IMR-90 (cell line): ENCODE measurements around the gene MB21D2. TPM values are rescaled to one million over a fixed set of nuclear protein-coding genes. Genes with fewer than 3 reads are reported as not detected.
A peak's percentile ranks its signal among the peaks of the same experiment; 100 is the strongest.

Experiments
- ATAC-seq: fragments of 200-7000 bp; cut with Tn5 transposase; 2 replicates; pipeline ENCODE4 v1.9.1; 2020; ENCODE audit warnings: low read depth, mild to moderate bottlenecking, moderate library complexity
- BruUV-seq: library from RNA; stranded (reverse); fragments of 400-500 nt; replicated peaks from 2 replicates; lab custom pipeline; 2021; lab: Mats Ljungman, UMichigan
- CTCF ChIA-PET: fragments of 300-600 bp; formaldehyde crosslinking; extraction: SDS; loops from one replicate; lab custom pipeline; 2021; ENCODE audit warnings: antibody characterized with exemption; lab: Yijun Ruan, JAX
- POLR2A ChIA-PET: fragments of 300-600 bp; sonication (Branson Sonifier 250); formaldehyde crosslinking; loops from one replicate; lab custom pipeline; 2022; ENCODE audit warnings: antibody characterized with exemption; ENCODE audit not compliant: unreplicated experiment; lab: Charles Lee
- DNase-seq: peaks from one replicate; pipeline ENCODE4 v3.0.0; 2013
- H2AFZ ChIP-seq: replicated peaks from 2 replicates; pipeline ENCODE3; 2013; ENCODE audit warnings: low read length, mild to moderate bottlenecking; ENCODE audit not compliant: poor library complexity
- H2AK5ac ChIP-seq: 2 replicates; pipeline ENCODE4 v1.6.1; 2013; ENCODE audit warnings: low read depth, low read length, inconsistent platforms
- H2AK9ac ChIP-seq: replicated peaks from 2 replicates; pipeline ENCODE3; 2013; ENCODE audit warnings: mild to moderate bottlenecking, low read depth, low read length, moderate library complexity; ENCODE audit not compliant: poor library complexity
- H2BK120ac ChIP-seq: 2 replicates; pipeline ENCODE4 v1.6.1; 2013; ENCODE audit warnings: low read depth, low read length, inconsistent platforms
- H2BK15ac ChIP-seq: 3 replicates; pipeline ENCODE4 v1.6.1; 2013; ENCODE audit warnings: low read depth, low read length, inconsistent platforms
- H2BK20ac ChIP-seq: 2 replicates; pipeline ENCODE4 v1.6.1; 2013; ENCODE audit warnings: low read depth, mild to moderate bottlenecking, inconsistent platforms, low read length, moderate library complexity
- H2BK5ac ChIP-seq: 2 replicates; pipeline ENCODE4 v1.6.1; 2013; ENCODE audit warnings: mild to moderate bottlenecking, low read depth, low read length, inconsistent platforms; ENCODE audit not compliant: poor library complexity, severe bottlenecking
- H3K14ac ChIP-seq: replicated peaks from 2 replicates; pipeline ENCODE4 v1.6.1; 2013; ENCODE audit warnings: low read depth, low read length, inconsistent platforms
- H3K18ac ChIP-seq: 2 replicates; pipeline ENCODE4 v1.6.1; 2013; ENCODE audit warnings: low read depth, low read length, control low read depth
- H3K23ac ChIP-seq: 2 replicates; pipeline ENCODE4 v1.6.1; 2013; ENCODE audit warnings: low read depth, low read length, inconsistent platforms
- H3K27ac ChIP-seq: 2 replicates; pipeline ENCODE4 v1.5.1; 2013; ENCODE audit warnings: mild to moderate bottlenecking, control low read depth, low read length; ENCODE audit not compliant: insufficient read depth
- H3K27me3 ChIP-seq: 2 replicates; pipeline ENCODE4 v1.6.1; 2013; ENCODE audit warnings: low read length; ENCODE audit not compliant: control insufficient read depth, insufficient read depth
- H3K36me3 ChIP-seq: 2 replicates; pipeline ENCODE4 v1.6.1; 2013; ENCODE audit warnings: low read length, mixed read lengths; ENCODE audit not compliant: control insufficient read depth, insufficient read depth
- H3K4ac ChIP-seq: 2 replicates; pipeline ENCODE4 v1.6.1; 2013; ENCODE audit warnings: low read depth, low read length, inconsistent platforms
- H3K4me1 ChIP-seq: 2 replicates; pipeline ENCODE4 v1.6.1; 2013; ENCODE audit warnings: low read length, mixed read lengths; ENCODE audit not compliant: control insufficient read depth, insufficient read depth
- H3K4me2 ChIP-seq: 2 replicates; pipeline ENCODE4 v1.6.1; 2013; ENCODE audit warnings: low read depth, mild to moderate bottlenecking, control low read depth, low read length, moderate library complexity
- H3K4me3 ChIP-seq: 2 replicates; pipeline ENCODE4 v1.5.1; 2013; ENCODE audit warnings: low read depth, mild to moderate bottlenecking, control low read depth, low read length, moderate library complexity; ENCODE audit not compliant: insufficient read depth
- H3K56ac ChIP-seq: 2 replicates; pipeline ENCODE4 v1.6.1; 2013; ENCODE audit warnings: low read length, inconsistent platforms; ENCODE audit not compliant: insufficient read depth; ENCODE audit errors: extremely low read depth
- H3K79me1 ChIP-seq, 2 experiments: 2 replicates each; pipeline ENCODE4 v1.6.1; 2013; ENCODE audit warnings: low read length in 2 of 2, inconsistent platforms in 1 of 2, low read depth in 1 of 2
- H3K9ac ChIP-seq: 2 replicates; pipeline ENCODE4 v1.6.1; 2013; ENCODE audit warnings: low read depth, low read length, control low read depth
- H3K9me1 ChIP-seq: 2 replicates; pipeline ENCODE4 v1.6.1; 2013; ENCODE audit warnings: low read length, inconsistent platforms; ENCODE audit not compliant: insufficient read depth
- H3K9me3 ChIP-seq: 2 replicates; pipeline ENCODE4 v1.6.1; 2013; ENCODE audit warnings: low read length; ENCODE audit not compliant: control insufficient read depth, insufficient read depth
- H4K20me1 ChIP-seq: 2 replicates; pipeline ENCODE4 v1.6.1; 2013; ENCODE audit warnings: low read length, inconsistent platforms; ENCODE audit not compliant: insufficient read depth
- H4K5ac ChIP-seq: 2 replicates; pipeline ENCODE4 v1.6.1; 2013; ENCODE audit warnings: mild to moderate bottlenecking, low read depth, low read length, control low read depth
- H4K8ac ChIP-seq, 2 experiments: 2 replicates each; pipeline ENCODE4 v1.6.1; 2013; ENCODE audit warnings: low read depth in 2 of 2, low read length in 2 of 2, control low read depth in 1 of 2, inconsistent platforms in 1 of 2
- H4K91ac ChIP-seq: 2 replicates; pipeline ENCODE4 v1.6.1; 2013; ENCODE audit warnings: low read depth, low read length, inconsistent platforms; ENCODE audit not compliant: insufficient read depth
- BHLHE40 ChIP-seq: fragments of 150-350 bp; IDR thresholded peaks from 2 replicates; pipeline ENCODE4 v1.6.1; 2016; ENCODE audit warnings: mild to moderate bottlenecking, low read depth, low read length
- CEBPB ChIP-seq: IDR thresholded peaks from 2 replicates; pipeline ENCODE4 v1.6.1; 2012; ENCODE audit warnings: low read depth, low read length, improper control_type of control experiment
- CHD1 ChIP-seq: IDR thresholded peaks from 2 replicates; pipeline ENCODE4 v1.6.1; 2012; ENCODE audit warnings: low read depth, low read length, improper control_type of control experiment
- FOS ChIP-seq: fragments of 150-350 bp; IDR thresholded peaks from 2 replicates; pipeline ENCODE4 v1.6.1; 2016; ENCODE audit warnings: low read depth, low read length
- MAZ ChIP-seq: IDR thresholded peaks from 2 replicates; pipeline ENCODE4 v1.6.1; 2012; ENCODE audit warnings: low read depth, mild to moderate bottlenecking, low read length, improper control_type of control experiment, moderate library complexity, borderline replicate concordance
- NFE2L2 ChIP-seq: fragments of 150-350 bp; IDR thresholded peaks from 2 replicates; pipeline ENCODE4 v1.6.1; 2016; ENCODE audit warnings: low read depth, mild to moderate bottlenecking, low read length
- POLR2A ChIP-seq: IDR thresholded peaks from 2 replicates; pipeline ENCODE4 v1.6.1; 2012; ENCODE audit warnings: mild to moderate bottlenecking, low read depth, low read length
- RAD21 ChIP-seq: IDR thresholded peaks from 2 replicates; pipeline ENCODE4 v1.6.1; 2012; ENCODE audit warnings: low read length, improper control_type of control experiment
- RCOR1 ChIP-seq: IDR thresholded peaks from 2 replicates; pipeline ENCODE4 v1.6.1; 2012; ENCODE audit warnings: mild to moderate bottlenecking, low read length, improper control_type of control experiment; ENCODE audit not compliant: insufficient replicate concordance
- RFX5 ChIP-seq: IDR thresholded peaks from 2 replicates; pipeline ENCODE4 v1.8.0; 2012; ENCODE audit warnings: low read depth, mild to moderate bottlenecking, low read length, moderate library complexity
- USF2 ChIP-seq: fragments of 150-350 bp; IDR thresholded peaks from 2 replicates; pipeline ENCODE4 v1.6.1; 2017; ENCODE audit warnings: mild to moderate bottlenecking, antibody characterized with exemption, low read length, low read depth
- WGBS, 2 experiments: methylation state at CpG; one replicate each; pipeline versions ENCODE4 v1.1.5 to v1.1.7; 2013; ENCODE audit warnings: missing lambda C conversion rate in 2 of 2; ENCODE audit not compliant: insufficient read length in 1 of 2; ENCODE audit errors: extremely low coverage in 2 of 2; 5-methylcytosine and 5-hydroxymethylcytosine counted together
- dilution Hi-C: fragments of 300-500 bp; cut with HindIII; formaldehyde crosslinking; loops from one replicate; pipeline ENCODE4 v1.14.3; 2018; ENCODE audit warnings: low sequenced_read_pairs; ENCODE audit not compliant: unreplicated experiment
- in situ Hi-C: fragments of 300-500 bp; cut with MboI; formaldehyde crosslinking; loops from 3 replicates; pipeline ENCODE4 v1.14.3; 2019; ENCODE audit warnings: low sequenced_read_pairs, inconsistent platforms, mixed read lengths
- intact Hi-C: fragments of 100-400 bp; cut with micrococcal nuclease; formaldehyde crosslinking; loops from 2 replicates; pipeline ENCODE4 v1.10.0; 2022
- polyA plus RNA-seq, 3 experiments: library from polyadenylated mRNA; depleted of rRNA; stranded (reverse); fragments of >200 nt; gene quantifications; 2 replicates each; pipeline ENCODE4 v1.2.3, GENCODE V29; 2012; ENCODE audit warnings: low replicate concordance in 1 of 3
- total RNA-seq: library from RNA; depleted of rRNA; stranded (reverse); fragments of >200 nt; gene quantifications from 2 replicates; pipeline ENCODE4 v1.2.3, GENCODE V29; 2012

Gene MB21D2
- total and polyA plus RNA-seq, 2 of the 4 experiments (the other 2 are of a cell fraction) = 13.6 to 44.8 TPM

GRCh38 chr3:192947421-192947820, 29.8 kb upstream of the MB21D2 start:
- DNase-seq = peak; percentile 10
- WGBS, 2 experiments = no CpG with 5 or more reads among the region's 1 CpG
- dilution Hi-C loops = no loop called here

More at GRCh38 chr3:192947421-192947820, 29.8 kb upstream of the MB21D2 start:
- ATAC-seq = no peak
- Histone ChIP-seq H3K9me1 (peaks cover 4% of the 10 kb centered on the region; the same call in 1 of the 2 replicates), H2BK5ac (no peak overlapping the region), H3K27me3 (0 out of 2 replicates have a peak, but pooled peaks cover 2% of the 10 kb centered on the region), H4K8ac (no peak overlapping the region), H4K91ac (no peak overlapping the region), H2BK20ac (no peak overlapping the region), H3K79me1 (no peaks in the 10 kb centered on the region), H3K27ac (no peak overlapping the region), H2BK120ac (no peak overlapping the region), H3K4ac (no peak overlapping the region), H2BK15ac (no peak overlapping the region), H4K5ac (no peak overlapping the region), H4K20me1 (no peaks in the 10 kb centered on the region), H3K56ac (no peak overlapping the region), H2AK5ac (no peak overlapping the region), H3K36me3 (no peaks in the 10 kb centered on the region), H3K18ac (no peak overlapping the region), H3K23ac (no peak overlapping the region), H3K9ac (no peak overlapping the region), H3K4me3 (no peak overlapping the region), H3K14ac (no peak overlapping the region), H3K4me2 (no peak overlapping the region), H3K4me1 (no peaks in the 10 kb centered on the region), H2AK9ac (no peak overlapping the region), H3K9me3 (peaks cover 2% of the 10 kb centered on the region; the same call in 1 of the 2 replicates), H2AFZ (no peak overlapping the region)
- in situ Hi-C loops (no loop called here), intact Hi-C loops (no loop called here)
- ChIA-PET CTCF (no interaction called here), POLR2A (interaction anchor here (0.6 kb wide), 1 partner anchor 11 kb away, joined by 3 read pairs; no protein-coding TSS in a partner anchor)
- no peak for TF ChIP-seq CEBPB
- TF ChIP-seq CHD1 = no peak
- no peak for TF ChIP-seq RFX5
- TF ChIP-seq RAD21 = no peak
- TF ChIP-seq RCOR1 = no peak
- TF ChIP-seq MAZ = no peak
- no peak for TF ChIP-seq USF2
- no peak for TF ChIP-seq NFE2L2
- no peak for TF ChIP-seq FOS
- TF ChIP-seq POLR2A = no peak
- no peak for TF ChIP-seq BHLHE40
- BruUV-seq = no TSS peak
